Activated CD8-positive, alpha-beta memory T cell treated with anti-CD3 and anti-CD28 coated beads, Interleukin-2, amount 50 U/mL, for 24 hours (primary cell): ENCODE data around the gene XRCC1.
A peak's percentile ranks its signal among the peaks of the same experiment; 100 is the strongest.
"Not testable (repeated sequence)": the region's sequence is repeated elsewhere in the genome, so short reads cannot be mapped to it uniquely, and the experiment has no call there.

Experiments used
- DNase-seq: peaks from one replicate; pipeline ENCODE4 v3.0.0-alpha.2; 2020; ENCODE audit errors: extremely low read depth

Gene XRCC1

DNA sequence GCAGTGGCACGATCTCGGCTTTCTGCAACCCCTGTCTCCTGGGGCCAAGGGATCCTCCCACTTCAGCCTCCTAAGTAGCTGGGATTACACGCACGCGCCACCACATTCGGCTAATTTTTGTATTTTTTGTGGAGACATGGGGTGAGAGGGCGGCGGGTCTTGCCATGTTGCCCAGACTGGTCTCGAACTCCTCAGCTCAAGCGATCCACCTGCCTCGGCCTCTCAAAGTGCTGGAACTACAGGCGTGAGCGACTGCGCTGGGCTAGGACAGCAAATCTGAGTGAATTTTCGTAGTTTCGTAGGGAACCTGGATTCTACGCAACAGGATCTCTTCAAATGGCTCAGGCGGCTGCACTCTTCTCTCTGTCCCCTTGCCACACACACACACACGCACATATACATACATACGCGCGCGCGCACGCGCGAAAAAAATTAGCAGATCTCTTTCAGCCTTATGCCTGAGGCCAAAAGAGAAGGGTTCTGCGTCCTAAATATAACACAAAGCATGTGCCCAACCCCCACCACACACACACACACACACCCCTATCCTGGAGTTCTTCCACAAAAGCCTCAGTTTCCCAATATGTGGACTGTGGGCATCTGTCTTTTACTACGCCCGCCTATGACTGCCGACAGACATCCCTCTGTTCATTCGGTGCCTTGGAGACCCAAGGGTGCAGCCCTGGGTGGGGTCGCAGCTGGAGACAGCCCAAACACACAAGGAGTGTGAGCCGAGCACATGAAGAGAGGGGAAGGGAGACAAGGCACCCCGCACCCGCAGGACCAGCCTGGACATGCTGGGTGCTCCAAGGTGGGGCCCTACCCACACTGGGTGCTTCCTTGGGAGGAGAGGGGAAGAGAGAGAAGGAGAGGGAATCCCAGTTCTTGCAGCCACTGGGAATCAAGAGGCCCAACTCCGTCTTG is 890 bp upstream of the XRCC1 start:
- DNase-seq: no peak

DNA sequence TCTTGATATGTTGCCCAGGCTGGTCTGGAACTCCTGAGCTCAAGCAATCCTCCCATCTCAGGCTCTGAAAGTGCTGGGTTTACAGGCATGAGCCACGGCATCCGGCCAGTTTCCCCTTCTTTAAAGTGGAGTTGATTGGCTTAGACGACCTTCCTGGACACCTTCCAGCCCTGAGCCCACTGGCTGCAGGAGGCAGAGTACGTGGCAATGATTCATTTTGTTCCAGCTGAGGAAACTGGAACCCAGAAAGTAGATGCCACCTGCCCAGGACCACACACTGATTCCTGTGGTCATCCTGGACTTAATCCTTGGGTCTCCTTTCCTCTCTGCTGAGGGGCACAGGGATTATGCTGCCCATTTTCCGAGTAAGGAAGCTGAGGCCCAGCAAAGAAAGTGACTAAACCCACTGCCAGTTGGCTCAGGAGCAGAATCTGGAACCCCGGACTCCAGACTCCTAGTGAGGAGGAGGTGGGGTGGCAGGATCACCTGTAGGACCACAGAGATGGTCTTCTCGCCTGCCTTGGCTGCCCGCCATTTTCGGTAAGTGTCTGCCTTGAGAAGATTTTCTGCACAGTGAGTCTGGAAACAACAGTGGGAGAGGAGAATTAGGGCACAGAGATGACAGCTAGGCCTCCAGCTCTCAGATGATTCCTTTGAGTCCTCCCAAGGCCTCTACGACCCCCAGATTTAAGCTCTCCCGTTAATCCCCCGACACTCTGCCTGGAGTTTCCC is 737 bp downstream of the XRCC1 start:
- DNase-seq: no peak

DNA sequence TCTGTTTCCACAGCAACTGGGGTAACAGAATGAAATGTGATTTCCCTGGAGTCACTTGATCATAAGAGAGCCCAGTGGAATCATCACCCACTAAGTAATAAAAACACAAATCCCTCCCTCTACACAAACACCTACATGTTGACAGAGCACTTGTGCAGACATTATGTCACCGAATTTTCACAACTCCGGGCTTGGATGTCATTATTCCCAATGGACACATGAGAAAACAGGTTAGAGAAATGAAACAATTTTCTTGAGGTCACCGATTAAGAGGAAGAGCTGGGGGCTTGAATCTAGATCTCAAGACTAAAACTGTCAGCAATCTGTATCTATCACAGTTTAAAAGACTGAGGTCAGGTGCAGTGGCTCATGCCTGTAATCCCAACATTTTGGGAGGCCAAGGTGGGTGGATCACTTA is 3.1 kb downstream of the XRCC1 start:
- no peak for DNase-seq

DNA sequence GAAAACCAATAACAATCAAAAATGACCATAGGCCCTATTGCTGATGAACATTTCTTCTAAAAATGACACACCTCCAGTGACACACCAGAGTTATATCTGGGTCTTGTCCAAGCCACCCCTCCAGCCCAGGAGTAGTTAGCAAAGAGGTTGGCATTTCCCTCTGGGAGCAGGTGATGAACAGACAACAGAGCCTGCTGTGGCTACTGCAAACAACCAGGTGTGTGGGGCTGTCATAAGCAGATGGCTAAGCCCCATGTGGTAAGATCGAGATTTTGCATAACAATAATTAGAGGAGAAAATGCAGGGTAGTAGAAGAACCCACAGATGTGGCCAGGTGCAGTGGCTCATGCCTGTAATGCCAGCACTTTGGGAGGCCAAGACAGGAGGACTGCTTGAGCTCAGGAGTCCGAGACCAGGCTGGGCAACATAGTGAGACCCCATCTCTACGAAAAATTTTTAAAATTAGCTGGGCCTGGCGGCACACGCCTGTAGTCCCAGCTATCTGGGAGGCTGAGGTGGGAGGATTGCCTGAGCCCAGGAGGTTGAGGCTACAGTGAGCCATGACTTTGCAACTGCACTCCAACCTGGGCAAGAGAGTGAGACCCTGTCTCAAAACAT is 5.0 kb downstream of the XRCC1 start:
- DNase-seq: no peak

DNA sequence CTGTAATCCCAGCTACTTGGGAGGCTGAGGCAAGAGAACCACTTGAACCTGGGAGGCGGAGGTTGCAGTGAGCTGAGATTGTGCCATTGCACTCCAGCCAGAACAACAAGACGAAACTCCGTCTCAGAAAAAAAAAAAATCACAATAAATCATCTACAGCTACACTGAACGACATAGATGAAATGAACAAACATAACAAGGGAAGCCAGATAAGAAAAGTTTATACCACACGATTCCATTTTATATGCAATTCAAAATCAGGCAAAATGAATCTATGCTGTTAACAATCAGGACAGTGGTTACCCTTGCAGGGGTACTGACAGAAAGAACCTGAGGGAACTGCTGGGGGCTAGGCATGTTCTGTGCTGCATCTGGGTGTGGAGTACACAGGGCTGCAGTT is 5.7 kb downstream of the XRCC1 start:
- DNase-seq: no peak

DNA sequence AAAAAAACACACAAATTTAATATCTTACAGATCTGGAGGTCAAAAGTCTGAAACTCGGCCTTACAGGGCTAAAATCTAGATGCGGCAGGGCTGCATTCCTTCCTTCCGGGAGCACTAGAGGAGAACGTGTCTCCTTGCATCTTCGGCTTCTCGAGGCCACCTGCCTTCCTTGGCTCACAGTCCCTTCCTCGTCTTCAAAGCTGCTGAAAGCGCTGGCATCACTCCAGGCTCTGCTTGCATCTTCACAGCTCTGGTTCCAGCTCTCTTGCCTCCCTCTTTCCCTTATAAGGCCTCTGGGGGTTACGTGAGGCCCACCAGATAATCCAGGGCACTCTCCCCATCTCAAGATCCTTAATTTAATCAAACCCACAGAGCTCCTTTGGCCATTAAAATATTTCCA is 10.5 kb downstream of the XRCC1 start:
- no peak for DNase-seq

DNA sequence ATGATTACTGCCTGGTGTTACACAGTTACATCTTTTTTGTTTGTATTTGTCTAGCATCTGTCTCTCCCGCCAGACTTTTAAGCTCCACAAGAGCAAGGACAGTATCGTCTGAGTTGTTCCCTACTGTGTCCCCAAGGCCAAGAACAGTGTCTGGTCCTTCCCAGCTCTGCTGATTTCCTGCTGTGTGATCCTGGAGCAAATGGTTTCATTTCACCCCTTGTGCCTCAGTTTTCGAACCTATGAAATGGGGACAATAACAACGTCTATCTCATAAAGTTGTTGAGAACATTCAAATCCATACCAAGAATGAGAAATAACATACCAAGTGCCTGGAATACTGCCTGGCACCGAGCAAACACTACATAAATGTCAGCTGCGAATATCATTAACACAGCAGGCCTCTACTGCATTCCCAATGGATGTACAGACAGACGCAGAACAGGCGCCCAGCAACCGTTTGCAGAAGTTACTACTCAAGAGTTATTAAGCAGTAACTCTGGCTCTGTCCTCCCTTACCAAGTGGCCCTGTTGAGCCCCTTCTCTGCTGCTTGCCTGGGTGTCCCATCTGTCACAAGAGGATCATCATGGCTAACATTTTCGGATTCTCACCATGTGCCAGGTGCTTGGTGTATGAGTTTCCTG is 11.4 kb downstream of the XRCC1 start:
- DNase-seq: no peak

DNA sequence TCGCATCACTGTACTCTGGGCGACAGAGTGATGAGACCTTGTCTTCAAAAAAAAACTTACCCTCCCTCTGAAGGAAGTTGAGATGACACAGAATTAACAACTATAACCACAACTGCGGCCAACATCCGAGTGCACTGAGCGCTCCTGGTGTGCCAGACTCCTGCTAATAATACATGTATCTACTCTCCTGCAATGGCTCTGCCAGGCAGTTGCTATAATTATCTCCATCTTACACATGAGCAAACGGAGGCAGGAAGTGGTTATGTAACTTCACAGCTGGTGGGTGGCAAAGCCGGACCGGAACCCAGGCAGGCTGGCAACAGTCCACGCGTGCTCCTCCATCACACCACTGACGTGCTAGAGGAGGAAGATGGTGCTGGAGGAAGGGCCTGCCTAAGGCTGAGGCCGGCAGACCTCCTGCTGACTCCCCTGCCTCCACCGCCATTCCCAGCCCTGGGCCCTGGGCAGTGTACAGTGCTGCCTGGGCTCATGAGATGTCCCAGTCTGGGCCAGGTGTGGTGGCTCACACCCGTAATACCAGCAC is 12.6 kb downstream of the XRCC1 start:
- DNase-seq: peak; percentile 36

DNA sequence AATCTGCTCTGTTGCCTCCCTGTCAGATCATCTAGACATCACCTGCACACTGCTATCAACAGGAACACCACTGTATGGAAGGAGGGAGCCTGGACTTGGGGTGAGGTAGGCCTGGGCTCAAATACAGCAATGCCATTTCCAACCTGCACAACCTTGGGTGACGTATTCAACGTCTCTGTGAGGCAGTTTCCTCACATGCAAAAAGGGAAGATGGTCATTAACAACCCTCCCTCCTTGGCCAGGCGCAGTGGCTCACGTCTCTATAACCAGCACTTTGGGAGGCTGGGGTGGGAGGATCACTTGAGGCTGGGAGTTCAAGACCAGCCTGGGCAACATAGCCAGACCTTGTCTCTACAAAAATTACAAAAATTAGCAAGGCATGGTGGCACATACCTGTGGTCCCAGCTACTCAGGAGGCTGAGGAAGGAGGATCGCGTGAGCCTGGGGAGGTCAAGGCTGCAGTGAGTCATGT is 13.1 kb downstream of the XRCC1 start:
- no peak for DNase-seq

DNA sequence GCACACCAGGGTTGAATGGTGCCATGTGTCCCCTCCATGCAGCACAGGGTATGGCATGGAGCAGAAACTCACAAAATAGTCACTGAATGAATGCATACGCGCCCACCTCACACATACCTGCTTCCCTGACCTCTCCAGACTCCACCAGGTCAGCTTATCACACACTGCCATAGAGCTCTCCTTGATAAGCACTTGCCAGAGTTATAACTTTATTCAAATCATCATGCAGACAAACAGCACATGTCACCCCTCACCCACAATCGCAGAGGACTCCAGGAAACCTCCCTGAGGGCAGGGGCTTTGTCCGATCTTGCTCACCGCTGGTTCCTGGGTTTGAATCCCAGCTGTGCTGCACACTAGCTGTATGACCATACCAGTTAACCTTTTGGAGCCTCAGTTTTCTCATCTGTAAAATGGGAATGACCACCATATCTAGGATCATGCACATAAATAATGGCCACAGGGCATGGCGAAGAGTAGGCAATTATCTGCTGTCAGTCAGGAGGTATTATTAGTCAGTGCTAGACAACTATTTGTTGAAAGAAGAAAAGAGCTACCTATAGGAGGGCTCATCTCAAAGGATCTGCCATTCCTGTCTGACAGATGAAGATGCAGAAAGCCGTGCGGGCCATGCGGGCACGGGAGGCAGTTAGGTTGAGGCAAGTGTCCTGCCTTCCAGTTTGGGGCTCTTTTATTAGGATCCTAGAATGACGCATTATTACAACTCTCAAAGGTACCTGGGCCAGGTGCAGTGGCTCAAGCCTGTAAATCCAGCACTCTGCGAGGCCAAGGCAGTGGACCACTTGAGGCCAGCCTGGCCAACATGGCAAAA is 14.0 kb downstream of the XRCC1 start:
- DNase-seq: no peak

DNA sequence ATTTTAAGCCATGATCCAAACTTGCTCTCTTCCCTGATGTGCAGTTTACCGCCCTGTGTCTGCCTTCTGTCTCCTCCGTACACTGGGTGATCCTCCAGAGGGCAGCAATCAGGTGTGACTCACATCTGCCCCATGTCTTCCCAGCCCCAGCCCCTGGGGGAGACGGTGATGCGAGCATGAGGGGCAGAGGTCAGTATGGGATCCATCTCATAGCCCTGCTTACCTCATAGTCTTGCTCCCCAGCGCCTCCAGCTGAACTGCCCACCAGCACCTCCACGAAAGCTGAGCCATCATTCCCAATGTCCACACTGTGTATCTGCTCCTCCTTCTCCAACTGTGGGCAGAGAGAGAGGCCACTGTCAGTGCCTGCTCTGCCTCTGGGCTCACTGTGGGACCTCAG is 14.6 kb downstream of the XRCC1 start:
- no peak for DNase-seq

DNA sequence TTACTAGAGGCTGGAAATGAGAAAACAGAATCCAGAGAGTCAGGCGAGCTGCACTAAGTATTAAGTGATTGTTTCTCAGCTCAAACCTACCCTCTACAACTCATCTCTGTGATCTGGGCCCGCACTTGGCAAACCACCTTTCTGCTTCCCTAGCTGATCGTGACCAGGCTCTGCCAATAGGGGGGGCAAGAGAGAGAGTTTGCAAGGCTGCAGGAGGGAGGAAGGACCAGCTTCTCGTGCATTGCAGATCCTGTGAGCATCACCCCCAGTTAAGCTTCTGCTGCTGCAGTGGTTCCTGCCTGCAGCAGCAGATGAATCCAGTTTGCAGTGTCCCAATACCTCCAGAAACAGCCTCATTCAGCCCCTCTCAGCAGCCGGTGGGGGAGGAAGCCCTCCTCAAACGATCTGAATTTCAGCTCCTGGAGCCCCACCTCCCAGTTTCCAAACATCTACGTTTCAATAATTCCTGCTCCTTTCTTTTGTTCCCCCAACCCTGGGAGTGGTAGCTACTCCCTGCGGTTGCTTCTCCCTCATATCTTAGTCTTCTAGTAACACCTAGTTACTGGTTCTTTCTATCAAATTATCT is 20.0 kb downstream of the XRCC1 start:
- peak; percentile 65 for DNase-seq

DNA sequence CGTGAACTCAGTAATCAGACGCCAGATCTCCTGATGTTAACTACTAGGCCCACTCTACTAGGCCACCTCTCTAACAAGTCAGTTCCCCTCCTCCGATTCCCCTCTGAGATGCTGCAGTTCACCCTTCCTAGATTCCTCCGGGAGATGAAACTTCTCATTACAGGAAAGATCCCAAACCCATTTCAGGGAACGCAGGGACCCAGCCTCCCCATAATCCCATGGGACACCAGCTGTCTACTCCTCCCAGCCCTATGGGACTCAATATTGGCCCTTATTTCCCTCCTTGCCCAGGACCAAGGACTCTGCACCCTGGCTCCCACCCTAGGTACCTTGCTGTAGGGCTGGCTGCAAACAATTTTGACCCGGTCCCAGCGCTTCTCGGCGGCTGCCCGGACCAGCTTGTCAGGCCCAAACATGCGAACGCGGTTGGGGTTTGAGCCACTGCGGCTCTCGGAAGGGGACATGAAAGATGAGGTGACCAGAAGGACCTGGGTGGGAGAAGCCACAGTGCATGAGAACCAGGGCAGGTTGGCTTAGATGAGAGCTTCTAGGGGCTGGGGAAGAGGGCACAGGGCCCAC is 20.9 kb downstream of the XRCC1 start:
- no peak for DNase-seq

DNA sequence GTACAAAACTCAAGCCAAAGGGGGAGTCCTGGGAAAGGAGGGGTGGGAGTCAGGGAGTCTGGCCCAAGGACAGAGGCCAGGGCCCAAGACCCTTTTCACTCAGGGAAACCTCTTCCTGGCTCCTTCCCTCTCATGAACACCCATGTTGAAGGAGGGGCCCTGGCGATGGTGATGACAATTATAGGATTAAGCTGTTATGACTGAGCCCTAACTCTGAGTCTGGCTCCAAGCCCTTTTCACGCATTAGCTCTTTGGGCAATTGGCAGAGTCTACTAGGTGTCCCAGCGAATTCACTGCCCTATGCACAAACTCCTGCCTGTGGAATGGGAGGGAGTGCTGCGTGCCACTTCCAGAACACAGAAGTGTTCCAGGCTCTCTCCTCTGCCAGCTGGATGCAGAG is 21.7 kb downstream of the XRCC1 start:
- DNase-seq: no peak

DNA sequence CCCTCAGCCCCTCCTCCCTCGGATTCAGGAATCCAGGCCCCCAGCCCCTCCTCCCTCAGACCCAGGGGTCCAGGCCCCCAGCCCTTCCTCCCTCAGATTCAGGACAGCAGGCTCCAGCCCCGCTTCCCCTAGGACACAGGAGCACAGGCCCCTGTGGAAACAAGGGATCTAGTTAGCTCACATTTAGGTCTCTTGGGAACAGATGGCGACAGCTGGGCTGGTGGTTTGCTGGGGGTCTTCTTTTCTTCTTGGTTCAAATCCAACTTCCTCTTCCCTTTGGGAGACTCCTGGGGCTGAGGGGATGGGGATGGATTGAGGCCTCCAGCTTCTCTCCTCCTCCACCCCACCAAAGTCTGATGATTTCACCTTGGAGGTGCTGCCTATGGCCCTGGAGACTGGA is 22.7 kb downstream of the XRCC1 start:
- no peak for DNase-seq

DNA sequence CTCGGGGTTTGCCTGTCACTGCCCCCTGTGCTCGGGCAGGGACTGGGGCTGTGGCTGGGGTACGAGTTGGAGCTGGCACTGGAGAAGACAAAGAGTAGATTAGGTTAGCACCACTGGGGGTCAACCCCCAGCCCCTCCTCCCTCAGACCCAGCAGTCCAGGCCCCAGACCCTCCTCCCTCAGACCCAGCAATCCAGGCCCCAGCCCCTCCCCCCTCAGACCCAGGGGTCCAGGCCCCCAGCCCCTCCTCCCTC is 23.2 kb downstream of the XRCC1 start:
- no peak for DNase-seq

DNA sequence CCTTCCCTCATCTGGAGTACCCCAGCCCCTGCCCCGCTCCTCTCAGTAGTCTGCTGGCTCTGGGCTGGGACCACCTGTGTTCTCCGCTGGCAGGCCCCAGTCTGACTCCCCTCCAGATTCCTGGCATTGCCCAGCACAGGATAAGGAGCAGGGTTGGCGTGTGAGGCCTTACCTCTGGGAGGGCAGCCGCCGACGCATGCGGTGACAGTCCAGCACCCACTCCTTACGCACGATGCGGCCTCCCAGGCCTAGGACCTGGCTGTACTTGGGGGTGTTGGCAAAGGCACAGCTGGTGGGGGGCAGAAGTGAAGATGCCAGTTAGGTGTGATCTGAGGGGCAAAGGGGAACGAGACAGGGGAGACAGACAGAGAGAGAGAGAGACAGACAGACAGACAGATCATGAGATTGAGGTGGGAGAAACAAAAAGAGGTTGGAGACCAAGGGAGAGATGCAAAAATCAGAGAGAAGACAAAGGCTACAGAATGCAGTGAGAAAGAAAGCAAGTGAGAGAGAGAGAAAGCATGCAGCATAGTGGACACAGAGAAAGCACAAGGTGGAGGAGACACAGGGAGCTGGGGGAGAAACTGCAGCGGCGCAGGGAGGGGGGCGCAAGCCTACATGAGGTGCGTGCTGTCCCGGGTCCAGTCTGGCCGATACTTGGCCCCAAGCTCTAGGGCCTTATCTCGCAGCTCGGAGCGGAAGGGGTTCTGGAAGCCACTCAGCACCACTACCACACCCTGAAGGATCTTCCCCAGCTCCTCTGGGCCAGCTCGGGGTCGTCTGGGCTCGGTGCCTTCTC is 23.7 kb downstream of the XRCC1 start:
- DNase-seq: no peak

DNA sequence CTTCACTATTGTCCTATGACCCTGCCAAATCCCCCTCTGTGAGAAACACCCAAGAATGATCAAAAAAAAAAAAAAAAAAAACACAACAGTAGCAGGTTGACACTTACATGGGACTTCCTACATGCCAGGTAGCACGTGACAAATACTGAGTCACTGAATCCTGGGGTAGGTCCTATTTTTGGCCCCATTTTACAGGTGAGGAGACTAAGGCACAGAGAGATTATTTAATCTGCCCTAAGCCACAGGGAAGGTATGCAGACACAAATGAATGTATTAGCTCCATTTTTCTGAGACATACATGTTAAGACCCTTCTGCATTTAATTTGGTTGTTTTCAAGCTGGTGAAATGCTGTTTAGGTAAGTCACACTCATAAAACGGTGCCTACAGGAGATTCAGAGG is 26.6 kb downstream of the XRCC1 start:
- no peak for DNase-seq

DNA sequence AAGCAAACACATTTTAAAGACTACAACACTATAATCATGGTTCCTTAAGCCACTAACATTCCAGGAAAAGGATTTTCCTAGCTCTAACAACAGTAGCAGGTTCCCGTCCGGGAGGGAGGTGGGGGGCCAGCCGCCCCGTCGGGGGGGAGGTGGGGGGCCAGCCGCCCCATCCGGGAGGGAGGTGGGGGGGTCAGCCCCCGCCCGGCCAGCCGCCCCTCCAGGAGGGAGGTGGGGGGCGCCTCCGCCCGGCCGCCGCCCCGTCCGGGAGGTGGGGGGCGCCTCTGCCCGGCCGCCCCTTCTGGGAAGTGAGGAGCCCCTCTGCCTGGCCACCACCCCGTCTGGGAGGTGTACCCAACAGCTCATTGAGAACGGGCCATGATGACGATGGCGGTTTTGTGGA is 27.4 kb downstream of the XRCC1 start:
- not testable (repeated sequence) for DNase-seq

DNA sequence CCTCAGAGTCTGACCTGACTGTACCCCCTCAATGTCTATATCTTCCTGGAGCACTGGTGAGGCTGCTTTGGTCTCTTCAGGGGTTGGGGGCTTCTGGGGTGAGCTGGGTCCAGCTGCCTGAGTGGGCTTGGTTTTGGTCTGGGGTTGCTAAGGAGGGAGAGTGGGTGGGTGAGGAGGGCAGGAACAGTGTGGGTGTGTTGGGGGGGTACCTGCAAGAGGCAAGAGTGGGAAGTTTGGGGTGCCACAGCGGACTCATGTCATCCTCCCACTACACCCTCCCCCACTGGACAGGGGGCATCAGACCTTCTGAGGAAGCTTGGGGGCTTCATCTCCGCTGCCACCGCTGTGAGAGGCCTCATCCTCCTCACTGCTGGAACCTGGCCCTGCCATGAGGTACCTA is 28.7 kb downstream of the XRCC1 start:
- no peak for DNase-seq
